Ascending aorta (tissue), 2 donors: ENCODE results near the gene A1BG. TPM values are rescaled to one million over a fixed set of nuclear protein-coding genes. Genes with fewer than 3 reads are reported as not detected.
"Not testable (repeated sequence)": the region's sequence is repeated elsewhere in the genome, so short reads cannot be mapped to it uniquely, and the experiment has no call there.

Source experiments
- DNase-seq, 2 donors: peaks; one replicate each; pipeline ENCODE4 v3.0.0-alpha.2; 2019; ENCODE audit warnings: low spot score in 2 of 2
- H3K27ac ChIP-seq, 2 donors: fragments of 200-600 bp; sonication (generic); one replicate each; pipeline ENCODE4 v1.5.1; 2016 to 2017; ENCODE audit warnings: mild to moderate bottlenecking in 1 of 2
- H3K27me3 ChIP-seq: fragments of 200-600 bp; sonication (generic); one replicate; pipeline ENCODE4 v1.5.1; 2017
- H3K36me3 ChIP-seq, 2 donors: fragments of 200-600 bp; sonication (generic); one replicate each; pipeline ENCODE4 v1.5.1; 2016
- H3K4me1 ChIP-seq, 2 donors: fragments of 200-600 bp; sonication (generic); one replicate each; pipeline ENCODE4 v1.5.1; 2016 to 2017; ENCODE audit warnings: mild to moderate bottlenecking in 1 of 2
- H3K4me3 ChIP-seq, 2 donors: fragments of 200-600 bp; sonication (generic); one replicate each; pipeline ENCODE4 v1.5.1; 2016 to 2017; ENCODE audit warnings: mild to moderate bottlenecking in 1 of 2
- H3K9me3 ChIP-seq, 2 donors: fragments of 200-600 bp; sonication (generic); one replicate each; pipeline ENCODE4 v1.5.1; 2016
- intact Hi-C: fragments of 100-400 bp; cut with DNase I; formaldehyde crosslinking; loops from one replicate; pipeline ENCODE4 v1.15.1; 2023
- total RNA-seq: library from RNA; depleted of rRNA; stranded (reverse); fragments of >200 nt; gene quantifications from one replicate; pipeline ENCODE4 v1.1.0, GENCODE V29; 2016
- TF ChIP-seq, protein P1 (sequence below), 3 experiments: fragments of 200-600 bp in 2 of 3; fragments of 450-650 bp in 1 of 3; sonication (generic) in 2 of 3; IDR thresholded peaks; one replicate each; pipeline ENCODE4 v1.5.1; 2016 to 2019; ENCODE audit warnings: antibody characterized with exemption in 3 of 3, mild to moderate bottlenecking in 1 of 3, moderate library complexity in 1 of 3

The A1BG gene
- total RNA-seq, 1 donor from 2014 or later, result 0.32 TPM

DNA sequence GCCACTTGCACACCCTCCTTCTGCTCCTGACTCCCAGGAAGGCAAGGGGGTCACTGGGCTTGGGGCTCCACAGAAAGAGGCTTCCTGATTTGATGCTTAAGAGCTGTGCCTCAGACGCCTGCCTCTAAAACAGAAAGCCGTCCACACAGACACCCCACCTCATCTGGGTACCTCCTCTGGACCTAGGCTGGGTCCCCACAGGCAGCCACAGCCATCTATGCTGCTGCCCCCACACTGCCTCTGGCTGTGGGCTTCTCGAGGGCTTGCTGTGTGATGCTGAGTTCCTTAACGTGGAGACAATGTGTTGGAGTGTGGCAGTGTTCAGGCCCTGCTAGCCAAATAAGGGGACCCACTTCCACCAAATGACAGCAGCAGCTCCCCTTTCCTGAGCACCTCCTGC is 35.0 kb downstream of the A1BG start:
- Histone ChIP-seq H3K36me3 (peaks cover 27 to 43% of the 10 kb centered on the region in 2 donors), H3K27ac (no peak overlapping the region), H3K4me3 (no peak overlapping the region), H3K27me3 (no peaks in the 10 kb centered on the region), H3K9me3 (no peaks in the 10 kb centered on the region), H3K4me1 (no peaks in the 10 kb centered on the region)
- DNase-seq, result no peak
- TF ChIP-seq, protein P1, sequence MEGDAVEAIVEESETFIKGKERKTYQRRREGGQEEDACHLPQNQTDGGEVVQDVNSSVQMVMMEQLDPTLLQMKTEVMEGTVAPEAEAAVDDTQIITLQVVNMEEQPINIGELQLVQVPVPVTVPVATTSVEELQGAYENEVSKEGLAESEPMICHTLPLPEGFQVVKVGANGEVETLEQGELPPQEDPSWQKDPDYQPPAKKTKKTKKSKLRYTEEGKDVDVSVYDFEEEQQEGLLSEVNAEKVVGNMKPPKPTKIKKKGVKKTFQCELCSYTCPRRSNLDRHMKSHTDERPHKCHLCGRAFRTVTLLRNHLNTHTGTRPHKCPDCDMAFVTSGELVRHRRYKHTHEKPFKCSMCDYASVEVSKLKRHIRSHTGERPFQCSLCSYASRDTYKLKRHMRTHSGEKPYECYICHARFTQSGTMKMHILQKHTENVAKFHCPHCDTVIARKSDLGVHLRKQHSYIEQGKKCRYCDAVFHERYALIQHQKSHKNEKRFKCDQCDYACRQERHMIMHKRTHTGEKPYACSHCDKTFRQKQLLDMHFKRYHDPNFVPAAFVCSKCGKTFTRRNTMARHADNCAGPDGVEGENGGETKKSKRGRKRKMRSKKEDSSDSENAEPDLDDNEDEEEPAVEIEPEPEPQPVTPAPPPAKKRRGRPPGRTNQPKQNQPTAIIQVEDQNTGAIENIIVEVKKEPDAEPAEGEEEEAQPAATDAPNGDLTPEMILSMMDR (IDR thresholded peaks at IDR 0.05), result no peak
- intact Hi-C loops, result no loop called here

DNA sequence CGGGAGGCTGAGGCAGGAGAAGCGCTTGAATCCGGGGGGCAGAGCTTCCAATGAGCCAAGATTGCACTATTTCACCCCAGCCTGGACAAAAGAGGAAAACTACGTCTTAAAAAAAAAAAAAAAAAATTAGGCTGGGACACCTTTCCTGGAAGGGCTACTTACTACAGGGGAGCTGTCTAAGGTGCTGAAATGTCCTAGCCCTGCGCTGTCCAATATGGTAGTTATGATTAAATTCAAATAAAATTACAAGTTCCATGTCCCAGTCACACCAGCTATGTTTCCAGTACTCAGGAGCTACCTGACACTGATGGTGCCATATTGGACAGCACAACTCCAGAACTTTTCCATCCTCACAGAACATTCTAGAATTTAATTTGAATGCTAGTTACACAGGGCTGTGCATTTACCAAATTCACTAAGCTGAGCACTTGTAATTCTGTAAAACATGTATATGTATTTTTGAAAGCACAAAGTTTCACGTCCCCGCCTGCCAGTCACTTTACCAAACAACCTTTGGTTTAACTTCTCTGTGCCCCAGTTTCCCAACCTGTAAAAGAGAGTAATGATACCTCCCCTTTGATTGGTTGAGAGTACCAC is 35.7 kb downstream of the A1BG start:
- H3K4me3 ChIP-seq, result no peak overlapping the region
- no peak overlapping the region for H3K27ac ChIP-seq
- H3K4me1 ChIP-seq, result no peaks in the 10 kb centered on the region
- no peaks in the 10 kb centered on the region for H3K9me3 ChIP-seq
- intact Hi-C loops, result no loop called here
- H3K36me3 ChIP-seq, result peaks cover 34 to 50% of the 10 kb centered on the region in 2 donors
- H3K27me3 ChIP-seq, result no peaks in the 10 kb centered on the region
- DNase-seq, result no peak
- TF ChIP-seq, protein P1 (IDR thresholded peaks at IDR 0.05), result no peak

DNA sequence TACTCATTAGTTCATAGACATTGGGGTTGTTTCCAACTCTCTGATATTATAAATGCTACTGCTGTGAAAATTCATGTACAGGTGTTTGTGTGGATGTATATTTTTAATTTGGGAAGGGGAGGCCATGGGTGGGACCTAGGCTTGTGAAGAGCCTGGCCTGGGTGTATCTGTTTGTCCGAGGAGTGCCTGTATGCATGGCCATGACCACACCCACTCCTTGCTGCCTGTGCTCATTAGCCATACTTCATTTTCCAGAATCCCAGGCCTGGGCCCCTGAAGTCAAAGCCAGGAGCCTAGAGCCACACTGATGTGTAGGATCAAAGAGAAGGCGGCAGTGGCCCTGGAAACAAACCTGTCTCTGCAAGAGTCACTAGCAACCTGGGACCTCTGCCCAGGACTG is 37.7 kb downstream of the A1BG start:
- Histone ChIP-seq H3K4me1 (no peaks in the 10 kb centered on the region), H3K27me3 (no peaks in the 10 kb centered on the region), H3K9me3 (no peaks in the 10 kb centered on the region), H3K27ac (no peak overlapping the region), H3K4me3 (no peak overlapping the region), H3K36me3 (peaks cover 41 to 66% of the 10 kb centered on the region in 2 donors)
- intact Hi-C loops, result no loop called here
- DNase-seq, result no peak
- TF ChIP-seq, protein P1 (IDR thresholded peaks at IDR 0.05), result no peak

DNA sequence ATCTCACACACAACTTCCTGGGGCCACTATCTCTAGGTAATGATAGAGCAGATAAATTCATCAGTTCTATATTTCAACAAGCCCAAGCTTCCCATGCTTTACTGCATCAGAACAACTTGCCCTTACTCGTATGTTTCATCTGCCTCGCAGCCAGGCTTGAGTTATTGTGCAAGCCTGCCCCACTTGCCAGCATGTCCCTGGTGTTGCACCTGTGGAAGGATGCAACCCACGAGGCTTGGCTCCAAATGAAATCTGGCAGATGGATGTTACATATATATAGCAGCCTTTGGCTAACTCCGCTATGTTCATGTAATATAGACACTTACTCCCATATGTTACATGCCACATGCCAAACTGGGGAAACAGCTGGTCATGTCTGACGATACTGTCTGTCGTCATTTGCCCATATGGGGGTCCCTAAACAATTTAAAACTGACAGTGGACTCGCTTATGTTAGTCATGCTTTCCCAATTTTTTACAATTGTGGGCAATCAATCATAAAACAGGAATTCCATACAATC is 41.9 kb downstream of the A1BG start:
- H3K9me3 ChIP-seq, result peaks cover 0 to 8% of the 10 kb centered on the region in 2 donors
- TF ChIP-seq, protein P1 (IDR thresholded peaks at IDR 0.05), result no peak
- H3K4me3 ChIP-seq, result no peak overlapping the region
- peaks cover 35 to 88% of the 10 kb centered on the region in 2 donors for H3K36me3 ChIP-seq
- intact Hi-C loops, result no loop called here
- H3K27me3 ChIP-seq, result no peaks in the 10 kb centered on the region
- no peaks in the 10 kb centered on the region for H3K4me1 ChIP-seq
- no peak for DNase-seq
- H3K27ac ChIP-seq, result no peak overlapping the region

DNA sequence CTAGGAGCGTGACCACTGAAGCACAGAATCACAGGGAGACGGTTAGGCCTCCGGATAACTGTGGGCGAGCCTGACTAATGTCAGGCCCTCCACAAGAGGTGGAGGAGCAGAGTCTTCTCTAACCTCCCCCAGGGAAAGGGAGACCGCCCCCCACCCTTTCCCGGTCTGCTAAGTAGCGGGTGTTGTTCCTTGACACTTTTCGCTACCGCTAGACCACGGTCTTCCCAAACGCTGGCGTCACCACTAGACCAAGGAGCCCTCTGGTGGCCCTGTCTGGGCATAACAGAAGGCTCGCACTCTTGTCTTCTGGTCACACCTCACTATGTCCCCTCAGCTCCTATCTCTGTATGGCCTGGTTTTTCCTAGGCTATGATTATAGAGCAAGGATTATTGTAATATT is 42.6 kb downstream of the A1BG start:
- H3K27me3 ChIP-seq, H3K27ac ChIP-seq, H3K4me1 ChIP-seq, H3K9me3 ChIP-seq, DNase-seq, H3K4me3 ChIP-seq, intact Hi-C loops: not testable (repeated sequence)
- TF ChIP-seq, protein P1 (IDR thresholded peaks at IDR 0.05), result peak in 2 of 3 experiments; percentile 23 to 45
- H3K36me3 ChIP-seq, result peaks cover 33 to 81% of the 10 kb centered on the region in 2 donors
